Measurements from ENCODE around the gene ZFR.
A peak's percentile ranks its signal among the peaks of the same experiment; 100 is the strongest.
"Not testable (repeated sequence)": the region's sequence is repeated elsewhere in the genome, so short reads cannot be mapped to it uniquely, and the experiment has no call there.

The ZFR gene

GRCh38 chr5:32319926-32320543, 124.5 kb downstream of the ZFR start:
- no peak for DNase-seq (ENCODE audit: low spot score)

- DNase-seq (ENCODE audit: low spot score), result no peak
These were observed 125.1 kb downstream of the ZFR start for GRCh38 chr5:32319392-32319791.

- DNase-seq (ENCODE audit: low spot score), result no peak
These were observed 127.5 kb downstream of the ZFR start for GRCh38 chr5:32317041-32317440.

GRCh38 chr5:32315221-32316014, 129.1 kb downstream of the ZFR start:
- DNase-seq (ENCODE audit: low spot score), result no peak

GRCh38 chr5:32314658-32315057, 129.9 kb downstream of the ZFR start:
- no peak for DNase-seq (ENCODE audit: low spot score)

GRCh38 chr5:32314152-32314488, 130.4 kb downstream of the ZFR start:
- not testable (repeated sequence) for DNase-seq (ENCODE audit: low spot score)

- peak; percentile 100 for DNase-seq (ENCODE audit: low spot score)
These were observed 131.8 kb downstream of the ZFR start, which contains the start of gene MTMR12 for GRCh38 chr5:32312595-32313332. TSS of gene MTMR12 (minus strand) at chr5:32312939. CDS start at chr5:32312838, 101 bp downstream.

- peak; percentile 79 for DNase-seq (ENCODE audit: low spot score)
These were observed 132.3 kb downstream of the ZFR start for GRCh38 chr5:32312197-32312594.

GRCh38 chr5:32311404-32312196, 132.9 kb downstream of the ZFR start:
- DNase-seq (ENCODE audit: low spot score), result no peak

GRCh38 chr5:32309761-32310160, 134.8 kb downstream of the ZFR start:
- DNase-seq (ENCODE audit: low spot score), result no peak

GRCh38 chr5:32308946-32309345, 135.6 kb downstream of the ZFR start:
- no peak for DNase-seq (ENCODE audit: low spot score)

GRCh38 chr5:32307769-32308194, 136.8 kb downstream of the ZFR start:
- no peak for DNase-seq (ENCODE audit: low spot score)

- DNase-seq (ENCODE audit: low spot score), result no peak
These were observed 139.9 kb downstream of the ZFR start for GRCh38 chr5:32304622-32305021.
